IPS-15b (cell line): ENCODE measurements around the gene FAM72D.
"Not testable (repeated sequence)": the region's sequence is repeated elsewhere in the genome, so short reads cannot be mapped to it uniquely, and the experiment has no call there.

ENCODE experiments used
- H3K27me3 ChIP-seq: one replicate; pipeline ENCODE4 v1.6.1; 2013; ENCODE audit warnings: low read length; ENCODE audit not compliant: control insufficient read depth, insufficient read depth
- H3K36me3 ChIP-seq: one replicate; pipeline ENCODE4 v1.6.1; 2013; ENCODE audit warnings: low read length; ENCODE audit not compliant: control insufficient read depth, insufficient read depth
- H3K4me1 ChIP-seq: one replicate; pipeline ENCODE4 v1.6.1; 2013; ENCODE audit warnings: mild to moderate bottlenecking, low read length; ENCODE audit not compliant: control insufficient read depth, insufficient read depth
- H3K4me3 ChIP-seq: one replicate; pipeline ENCODE4 v1.5.1; 2013; ENCODE audit warnings: low read depth, low read length
- H3K9ac ChIP-seq: one replicate; pipeline ENCODE4 v1.6.1; 2013; ENCODE audit warnings: low read depth, mild to moderate bottlenecking, low read length
- H3K9me3 ChIP-seq: one replicate; pipeline ENCODE4 v1.6.1; 2013; ENCODE audit warnings: mild to moderate bottlenecking, low read length; ENCODE audit not compliant: control insufficient read depth, insufficient read depth

Gene FAM72D

GRCh38 chr1:145071569-145071968 is 24.2 kb upstream of the FAM72D start:
- H3K27me3 ChIP-seq, H3K4me1 ChIP-seq, H3K36me3 ChIP-seq, H3K9me3 ChIP-seq, H3K9ac ChIP-seq, H3K4me3 ChIP-seq: not testable (repeated sequence)

- not testable (repeated sequence) for H3K9me3 ChIP-seq, H3K36me3 ChIP-seq, H3K27me3 ChIP-seq, H3K9ac ChIP-seq, H3K4me3 ChIP-seq, H3K4me1 ChIP-seq
These were observed 21.7 kb upstream of the FAM72D start for GRCh38 chr1:145074021-145074559.

GRCh38 chr1:145076877-145077276 is 18.9 kb upstream of the FAM72D start:
- H3K4me3 ChIP-seq, H3K9me3 ChIP-seq, H3K27me3 ChIP-seq, H3K36me3 ChIP-seq, H3K9ac ChIP-seq, H3K4me1 ChIP-seq: not testable (repeated sequence)

- H3K4me1 ChIP-seq, H3K9ac ChIP-seq, H3K36me3 ChIP-seq, H3K27me3 ChIP-seq, H3K9me3 ChIP-seq, H3K4me3 ChIP-seq: not testable (repeated sequence)
These were observed 17.6 kb upstream of the FAM72D start for GRCh38 chr1:145077872-145078786.

- not testable (repeated sequence) for H3K4me1 ChIP-seq, H3K27me3 ChIP-seq, H3K9ac ChIP-seq, H3K4me3 ChIP-seq, H3K9me3 ChIP-seq, H3K36me3 ChIP-seq
These were observed 16.9 kb upstream of the FAM72D start for GRCh38 chr1:145078787-145079370.

- not testable (repeated sequence) for H3K4me1 ChIP-seq, H3K4me3 ChIP-seq, H3K27me3 ChIP-seq, H3K9ac ChIP-seq, H3K36me3 ChIP-seq, H3K9me3 ChIP-seq
These were observed 16.0 kb upstream of the FAM72D start for GRCh38 chr1:145079737-145080136.

- not testable (repeated sequence) for H3K36me3 ChIP-seq, H3K9ac ChIP-seq, H3K4me3 ChIP-seq, H3K4me1 ChIP-seq, H3K9me3 ChIP-seq, H3K27me3 ChIP-seq
These were observed 15.6 kb upstream of the FAM72D start for GRCh38 chr1:145080193-145080592.

- H3K4me3 ChIP-seq, H3K36me3 ChIP-seq, H3K9me3 ChIP-seq, H3K27me3 ChIP-seq, H3K4me1 ChIP-seq, H3K9ac ChIP-seq: not testable (repeated sequence)
These were observed 13.1 kb upstream of the FAM72D start for GRCh38 chr1:145082483-145083255.

GRCh38 chr1:145093517-145094149 is 2.1 kb upstream of the FAM72D start:
- H3K36me3 ChIP-seq, H3K9me3 ChIP-seq, H3K9ac ChIP-seq, H3K27me3 ChIP-seq, H3K4me1 ChIP-seq: not testable (repeated sequence)
- H3K4me3 ChIP-seq, result peak overlapping the region; percentile 26

GRCh38 chr1:145094655-145095211 is 1.0 kb upstream of the FAM72D start:
- H3K36me3 ChIP-seq, H3K9ac ChIP-seq, H3K9me3 ChIP-seq, H3K4me1 ChIP-seq, H3K27me3 ChIP-seq: not testable (repeated sequence)
- H3K4me3 ChIP-seq, result peak overlapping the region; percentile 39

GRCh38 chr1:145101725-145102124 is 6.0 kb downstream of the FAM72D start:
- H3K36me3 ChIP-seq, H3K9me3 ChIP-seq, H3K4me3 ChIP-seq, H3K9ac ChIP-seq, H3K4me1 ChIP-seq, H3K27me3 ChIP-seq: not testable (repeated sequence)
